Hematopoietic multipotent progenitor cell treated with erythropoietin and hydrocortisone succinate and interleukin-3 and kit ligand, for 8 days (in vitro differentiated cells): ENCODE results near the gene FCRL5.

Experiments used
- DNase-seq: peaks from one replicate; pipeline ENCODE4 v3.0.0-alpha.2; 2015

The FCRL5 gene

GRCh38 chr1:157523774-157524493 lies 28.4 kb downstream of the FCRL5 start:
- DNase-seq, result no peak

DNA sequence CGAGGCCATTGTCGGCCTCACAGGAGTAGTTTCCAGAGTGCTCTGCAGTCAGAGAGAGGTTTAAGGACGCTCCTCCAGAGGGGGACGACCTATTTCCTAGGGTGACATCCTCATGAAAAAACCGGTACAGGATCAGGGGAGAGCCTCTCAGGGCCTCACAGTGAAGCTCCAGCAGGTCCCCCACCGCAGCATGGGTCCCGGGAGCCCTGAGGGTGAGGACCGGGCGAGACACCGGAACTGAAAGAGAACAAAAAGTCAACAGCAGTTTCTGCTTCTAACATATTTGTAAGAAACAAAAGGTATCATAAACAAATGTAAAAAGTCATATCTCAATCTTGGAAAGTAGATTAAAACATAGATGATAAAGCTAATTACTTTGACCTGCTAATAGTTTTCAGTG lies 31.3 kb downstream of the FCRL5 start:
- no peak for DNase-seq

DNA sequence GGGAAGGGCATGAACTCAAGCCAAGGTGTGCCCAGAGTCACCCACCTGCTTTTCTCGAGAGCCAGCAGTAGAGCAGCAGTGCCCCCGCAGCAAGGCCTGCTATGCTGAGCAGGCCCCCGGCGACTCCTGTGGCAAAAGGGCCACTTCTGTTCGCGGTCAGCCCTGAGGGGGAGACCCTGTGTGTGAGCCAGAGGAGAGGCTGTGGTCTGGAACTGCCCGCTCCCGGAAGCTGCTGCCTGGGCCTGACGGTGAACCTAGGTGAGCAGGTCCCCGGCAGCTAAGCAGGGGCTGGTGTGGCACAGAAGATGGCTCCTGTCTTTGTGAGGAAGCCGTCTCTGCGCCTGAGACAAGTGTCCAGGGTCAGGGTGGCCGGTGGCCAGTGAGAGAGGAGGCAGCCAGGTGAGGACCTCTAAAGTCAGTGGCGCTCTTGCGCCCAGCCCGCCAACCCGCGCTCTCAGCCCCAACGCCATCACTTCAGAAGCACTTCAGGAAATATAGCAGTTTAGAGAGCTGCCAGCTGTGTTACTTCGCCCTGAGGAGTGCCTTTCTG lies 31.9 kb downstream of the FCRL5 start:
- no peak for DNase-seq

DNA sequence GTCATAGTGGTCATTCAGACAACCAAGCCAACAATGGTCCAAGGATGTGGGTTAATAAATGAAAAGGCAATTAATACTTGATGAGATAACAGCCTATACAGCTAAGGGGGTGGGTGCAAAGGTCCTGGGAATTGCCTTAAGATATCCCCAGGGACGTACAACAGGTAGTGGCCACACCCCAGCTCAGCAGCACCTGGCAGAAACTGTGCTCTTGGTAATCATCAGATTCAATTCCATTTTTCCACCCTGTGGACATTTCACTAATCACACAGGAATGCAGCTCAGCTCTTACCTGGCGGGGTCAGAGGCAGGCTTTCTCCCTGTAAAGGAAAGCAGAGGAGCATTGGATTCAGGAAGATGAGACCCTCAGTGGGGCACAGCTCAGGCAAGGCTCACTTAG lies 32.9 kb downstream of the FCRL5 start:
- DNase-seq, result no peak

DNA sequence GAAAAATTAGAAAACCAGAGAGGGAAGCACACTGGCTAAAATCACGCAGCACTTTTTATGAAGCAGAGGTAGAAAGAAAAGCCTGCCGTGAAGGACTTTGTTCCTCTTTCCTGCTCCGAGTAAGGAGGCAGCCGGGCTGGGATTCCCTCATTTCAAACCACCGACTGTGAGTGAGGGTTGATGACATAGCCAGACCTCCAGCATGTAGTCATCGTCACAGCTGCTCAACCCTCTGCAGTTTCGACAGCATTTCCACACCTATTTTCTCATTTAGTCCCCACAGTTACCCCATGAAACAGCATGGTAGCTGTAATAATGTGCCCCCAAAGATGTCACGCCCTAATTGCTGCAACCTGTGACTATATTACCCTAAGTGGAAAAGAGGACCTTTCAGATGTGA lies 35.3 kb downstream of the FCRL5 start:
- DNase-seq, result no peak

DNA sequence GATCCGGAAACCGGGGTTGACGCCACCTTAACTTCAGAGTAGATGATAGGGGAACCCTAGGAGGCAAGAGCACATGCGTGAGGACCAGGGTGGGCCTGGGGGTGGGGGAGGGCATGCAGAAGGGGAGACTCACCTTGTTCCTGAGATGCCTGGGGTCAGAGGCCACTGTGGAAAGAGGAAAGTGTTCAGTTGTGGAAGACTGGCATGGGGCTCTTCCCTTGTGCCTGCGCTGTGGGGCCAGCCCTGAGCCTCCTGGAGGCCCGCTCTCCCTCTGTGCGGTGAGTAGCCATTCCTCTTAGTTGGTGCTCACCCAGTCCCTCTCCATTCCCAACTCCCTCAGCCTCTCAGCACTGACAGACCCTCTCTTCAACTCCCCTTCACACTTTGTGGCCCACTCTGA lies 36.6 kb downstream of the FCRL5 start:
- DNase-seq, result no peak

DNA sequence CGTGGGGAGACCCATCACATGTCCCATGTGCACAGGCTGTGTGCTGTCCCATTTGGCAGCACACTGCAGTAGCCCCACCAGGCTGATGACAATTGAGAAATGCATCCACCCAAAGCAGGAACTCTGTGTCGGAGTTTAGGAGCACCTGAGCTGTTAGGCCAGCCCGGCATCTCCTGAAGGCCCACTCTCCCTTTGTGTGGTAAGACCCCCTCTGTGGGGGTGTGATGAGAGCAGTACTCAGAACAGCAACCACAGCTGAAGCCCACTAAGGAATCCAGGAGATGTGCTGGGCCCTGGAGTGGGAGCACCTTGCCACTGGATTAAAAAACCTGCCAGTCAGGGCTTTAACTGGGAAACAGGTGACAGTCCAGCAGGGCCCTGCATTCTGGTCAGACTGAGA lies 37.2 kb downstream of the FCRL5 start:
- no peak for DNase-seq

DNA sequence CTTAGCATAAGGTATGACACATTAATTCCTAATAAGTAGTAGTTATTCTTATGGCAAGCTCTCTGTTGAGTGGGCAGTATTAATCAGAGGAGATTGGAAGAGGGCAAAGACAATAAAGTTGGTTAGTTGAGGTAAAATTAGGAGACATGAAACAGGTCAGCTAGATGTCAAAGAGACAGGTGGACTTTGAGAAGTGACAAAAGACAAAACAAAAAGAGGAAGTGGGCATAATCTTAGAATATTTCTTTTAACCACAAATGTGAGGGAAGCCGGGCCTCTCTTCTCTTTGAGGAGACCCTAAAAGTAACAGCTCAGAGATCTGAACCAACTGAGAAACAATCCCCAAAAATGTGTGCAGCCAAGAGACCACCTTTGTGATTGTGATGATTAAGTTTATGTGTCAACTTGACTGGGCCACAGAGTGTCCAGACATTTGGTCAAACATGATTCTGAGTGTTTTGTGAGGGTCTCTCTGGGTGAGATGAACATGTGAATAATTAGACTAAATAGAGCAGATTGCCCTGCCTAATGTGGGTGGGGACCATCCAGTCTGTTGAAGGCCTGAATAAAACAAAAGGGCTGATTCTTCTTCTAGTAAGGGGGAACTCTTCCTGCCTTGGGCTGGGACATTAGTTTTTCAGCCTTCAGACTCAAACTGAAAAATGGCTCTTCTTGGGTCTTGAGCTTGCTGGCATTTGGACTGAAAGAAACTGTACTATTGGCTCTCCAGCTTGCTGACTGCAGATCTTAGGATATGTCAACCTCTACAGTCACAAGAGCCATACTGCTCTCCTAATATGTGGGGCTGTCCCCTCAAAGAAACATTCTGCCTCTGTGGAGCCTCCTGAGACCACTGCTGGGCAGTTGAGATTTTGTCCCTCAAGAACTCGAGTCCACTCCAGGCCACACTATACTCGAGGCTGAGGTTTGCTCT lies 40.0 kb downstream of the FCRL5 start:
- no peak for DNase-seq

DNA sequence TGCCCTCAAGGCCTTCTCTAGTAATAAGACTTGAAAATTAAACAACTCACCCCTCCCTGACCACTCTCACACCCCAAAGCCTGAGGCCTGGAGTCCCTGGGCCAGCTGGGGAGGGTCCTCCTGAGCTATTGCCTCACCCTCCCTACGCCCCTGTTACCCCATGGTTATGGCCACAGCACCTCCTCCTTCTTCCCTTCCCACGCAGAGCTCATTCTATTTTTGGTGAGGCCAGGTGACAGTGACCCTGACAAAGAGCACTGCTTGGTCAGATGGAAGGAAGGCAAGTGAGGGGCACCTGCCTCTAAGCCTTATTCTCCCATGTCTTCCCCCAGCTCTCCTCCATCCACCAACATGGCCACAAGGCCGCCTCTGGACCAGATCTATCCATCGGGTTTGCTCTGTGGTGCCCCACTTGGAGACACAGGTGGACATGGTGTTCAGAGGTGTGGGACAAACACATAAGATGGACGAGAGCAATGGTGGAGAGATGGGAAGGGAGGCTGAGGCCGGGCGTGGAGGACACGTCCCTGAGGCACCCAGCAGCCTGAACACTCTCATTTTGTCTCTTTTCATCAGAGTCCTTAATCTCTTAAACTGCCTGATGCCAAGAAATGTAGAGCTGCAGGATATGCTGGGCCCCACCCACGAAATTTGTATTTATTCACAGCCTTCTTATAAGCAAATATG lies 42.6 kb downstream of the FCRL5 start:
- DNase-seq, result no peak

DNA sequence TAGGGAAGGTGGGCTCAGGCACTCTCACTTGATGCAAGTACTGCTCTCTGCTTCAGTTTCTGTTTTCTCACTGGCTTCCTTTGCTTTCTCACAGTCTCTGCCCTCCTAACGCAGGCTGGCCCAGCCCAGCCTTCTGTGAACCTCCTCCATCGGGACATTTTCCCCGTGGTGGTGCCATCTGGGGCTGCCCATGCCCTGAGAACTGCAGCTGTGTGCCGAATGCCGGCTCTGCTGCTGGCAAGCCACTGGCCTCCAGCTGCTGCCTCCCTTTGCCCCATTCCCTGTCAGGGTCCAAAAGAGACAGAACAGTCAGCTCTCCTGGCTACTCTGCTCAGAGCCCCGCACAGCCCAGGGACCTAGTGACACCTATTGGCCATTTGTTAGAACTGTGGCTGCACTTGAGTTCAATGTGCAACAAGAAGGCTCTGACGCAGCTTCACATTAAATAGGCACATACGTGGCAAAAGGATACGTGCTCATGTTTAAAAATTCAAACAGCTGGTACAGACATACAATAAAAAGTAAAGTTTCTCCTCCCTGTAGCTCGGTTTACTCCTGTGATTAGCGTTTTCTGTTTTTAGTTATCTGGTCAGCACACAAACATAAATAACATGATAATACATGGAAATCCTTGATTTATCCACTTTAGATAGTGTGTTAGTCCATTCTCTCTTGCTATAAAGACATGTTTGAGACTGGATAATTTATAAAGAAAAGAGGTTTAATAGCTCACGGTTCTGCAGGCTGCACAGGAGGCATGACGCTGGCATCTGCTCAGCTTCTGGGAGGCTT lies 46.6 kb downstream of the FCRL5 start:
- DNase-seq, result peak; percentile 72

- DNase-seq, result no peak
These were observed 47.7 kb downstream of the FCRL5 start for GRCh38 chr1:157504646-157505045.

GRCh38 chr1:157499521-157499920 lies 52.8 kb downstream of the FCRL5 start:
- no peak for DNase-seq

GRCh38 chr1:157498736-157499090 lies 53.6 kb downstream of the FCRL5 start:
- DNase-seq, result no peak

GRCh38 chr1:157497987-157498735 lies 54.2 kb downstream of the FCRL5 start:
- DNase-seq, result no peak

DNA sequence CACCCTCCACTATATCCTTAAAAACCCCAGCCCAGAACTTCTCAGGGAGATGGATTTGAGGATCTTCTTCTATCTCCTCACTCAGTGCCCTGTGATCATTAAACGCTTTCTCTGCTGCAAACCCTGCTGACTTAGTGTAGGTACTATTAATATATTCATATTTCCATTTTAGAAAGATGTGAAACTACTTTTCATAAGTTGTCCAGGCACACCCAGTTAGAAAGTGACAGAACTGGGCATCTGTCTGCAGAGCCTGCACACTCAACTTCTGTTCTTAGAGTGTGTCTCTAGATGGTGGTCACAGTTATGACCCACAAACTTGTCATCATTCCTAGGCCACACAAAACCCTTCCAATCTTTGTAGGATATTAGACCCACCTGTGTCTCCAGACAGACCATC lies 55.0 kb downstream of the FCRL5 start:
- DNase-seq, result no peak

GRCh38 chr1:157496121-157496526 lies 56.2 kb downstream of the FCRL5 start:
- DNase-seq, result peak; percentile 88

- no peak for DNase-seq
These were observed 57.0 kb downstream of the FCRL5 start for GRCh38 chr1:157495285-157495684.

GRCh38 chr1:157494093-157494492 lies 58.2 kb downstream of the FCRL5 start:
- DNase-seq, result no peak

GRCh38 chr1:157490467-157491165 lies 61.7 kb downstream of the FCRL5 start:
- peak; percentile 82 for DNase-seq

GRCh38 chr1:157488156-157488555 lies 64.2 kb downstream of the FCRL5 start:
- peak; percentile 39 for DNase-seq

GRCh38 chr1:157487504-157487903 lies 64.8 kb downstream of the FCRL5 start:
- DNase-seq, result peak; percentile 90
